ENCODE measurements around the gene CASS4.
A peak's percentile ranks its signal among the peaks of the same experiment; 100 is the strongest.

Gene CASS4

GRCh38 chr20:56447227-56447626, 35.2 kb downstream of the CASS4 start:
- no peak for DNase-seq (ENCODE audit: low spot score)

GRCh38 chr20:56449459-56449858, 37.4 kb downstream of the CASS4 start:
- no peak for DNase-seq (ENCODE audit: low spot score)

GRCh38 chr20:56451056-56451765, 39.2 kb downstream of the CASS4 start:
- no peak for DNase-seq (ENCODE audit: low spot score)

- DNase-seq (ENCODE audit: low spot score): no peak
These were observed 41.3 kb downstream of the CASS4 start for GRCh38 chr20:56453352-56453751.

GRCh38 chr20:56454754-56455153, 42.7 kb downstream of the CASS4 start:
- no peak for DNase-seq (ENCODE audit: low spot score)

- DNase-seq (ENCODE audit: low spot score): no peak
These were observed 46.3 kb downstream of the CASS4 start for GRCh38 chr20:56458206-56458821.

GRCh38 chr20:56460459-56460858, 48.4 kb downstream of the CASS4 start:
- no peak for DNase-seq (ENCODE audit: low spot score)

GRCh38 chr20:56461576-56461975, 49.5 kb downstream of the CASS4 start:
- DNase-seq (ENCODE audit: low spot score): no peak

GRCh38 chr20:56463428-56463827, 51.4 kb downstream of the CASS4 start:
- no peak for DNase-seq (ENCODE audit: low spot score)

- DNase-seq (ENCODE audit: low spot score): no peak
These were observed 53.9 kb downstream of the CASS4 start for GRCh38 chr20:56465997-56466396.

GRCh38 chr20:56467968-56468315, 55.9 kb downstream of the CASS4 start:
- no peak for DNase-seq (ENCODE audit: low spot score)

GRCh38 chr20:56468316-56469076, 56.4 kb downstream of the CASS4 start, which contains the start of gene RTF2:
TSS of gene RTF2 (plus strand) at chr20:56468627. CDS start at chr20:56468698, 71 bp downstream.
- DNase-seq (ENCODE audit: low spot score): peak; percentile 97

GRCh38 chr20:56469077-56469449, 57.0 kb downstream of the CASS4 start:
- no peak for DNase-seq (ENCODE audit: low spot score)

- DNase-seq (ENCODE audit: low spot score): no peak
These were observed 71.9 kb downstream of the CASS4 start for GRCh38 chr20:56483970-56484369.

- no peak for DNase-seq (ENCODE audit: low spot score)
These were observed 75.2 kb downstream of the CASS4 start for GRCh38 chr20:56487216-56487615.

- DNase-seq (ENCODE audit: low spot score): no peak
These were observed 76.5 kb downstream of the CASS4 start for GRCh38 chr20:56488566-56488965.

GRCh38 chr20:56501116-56501515, 89.1 kb downstream of the CASS4 start:
- no peak for DNase-seq (ENCODE audit: low spot score)

GRCh38 chr20:56503916-56504315, 91.9 kb downstream of the CASS4 start:
- DNase-seq (ENCODE audit: low spot score): no peak

GRCh38 chr20:56504373-56505005, 92.4 kb downstream of the CASS4 start:
- no peak for DNase-seq (ENCODE audit: low spot score)

GRCh38 chr20:56506103-56506502, 94.0 kb downstream of the CASS4 start:
- no peak for DNase-seq (ENCODE audit: low spot score)
